SK-N-SH (cell line): ENCODE results near the gene PRIM2.
"Not testable (repeated sequence)": the region's sequence is repeated elsewhere in the genome, so short reads cannot be mapped to it uniquely, and the experiment has no call there.

Source experiments
- CTCF ChIP-seq: fragments of 200-600 bp; sonication (generic); IDR thresholded peaks from 2 replicates; pipeline ENCODE4 v1.6.1; 2017; ENCODE audit warnings: antibody characterized with exemption, mild to moderate bottlenecking, moderate library complexity
- EP300 ChIP-seq, 2 experiments: IDR thresholded peaks; 2 replicates each; pipeline versions ENCODE4 v1.4.0 to v1.6.1; 2012; ENCODE audit warnings: borderline replicate concordance in 1 of 2, low read depth in 1 of 2, low read length in 1 of 2
- PBX3 ChIP-seq: IDR thresholded peaks from 2 replicates; pipeline ENCODE4; 2012
- RAD21 ChIP-seq: IDR thresholded peaks from 2 replicates; pipeline ENCODE4 v1.6.1; 2012; ENCODE audit warnings: mild to moderate bottlenecking, low read length
- RFX5 ChIP-seq: IDR thresholded peaks from 2 replicates; pipeline ENCODE4 v1.6.1; 2012; ENCODE audit warnings: mild to moderate bottlenecking, improper control_type of control experiment, low read length
- TAF1 ChIP-seq: IDR thresholded peaks from 2 replicates; pipeline ENCODE4 v1.6.1; 2012; ENCODE audit warnings: low read depth, mild to moderate bottlenecking, low read length, moderate library complexity, borderline replicate concordance
- USF2 ChIP-seq: fragments of 150-350 bp; IDR thresholded peaks from 2 replicates; pipeline ENCODE4 v1.6.1; 2017; ENCODE audit warnings: antibody characterized with exemption, low read length, low read depth, borderline replicate concordance

GRCh38 chr6:57389038-57389592 is 71.7 kb downstream of the PRIM2 start:
- not testable (repeated sequence) for TF ChIP-seq CTCF; USF2; RFX5; EP300 (IDR thresholded peaks at IDR 0.05; ENCODE audit: borderline replicate concordance in 1 of 2, low read depth in 1 of 2, low read length in 1 of 2); TAF1; RAD21; PBX3
